ENCODE data around the gene AARS2. TPM values are rescaled to one million over a fixed set of nuclear protein-coding genes. Genes with fewer than 3 reads are reported as not detected.
"Not testable (repeated sequence)": the region's sequence is repeated elsewhere in the genome, so short reads cannot be mapped to it uniquely, and the experiment has no call there.

Gene AARS2
- total RNA-seq, 1 donor from 2014 or later, result 28.8 TPM

- TF ChIP-seq, protein P1, sequence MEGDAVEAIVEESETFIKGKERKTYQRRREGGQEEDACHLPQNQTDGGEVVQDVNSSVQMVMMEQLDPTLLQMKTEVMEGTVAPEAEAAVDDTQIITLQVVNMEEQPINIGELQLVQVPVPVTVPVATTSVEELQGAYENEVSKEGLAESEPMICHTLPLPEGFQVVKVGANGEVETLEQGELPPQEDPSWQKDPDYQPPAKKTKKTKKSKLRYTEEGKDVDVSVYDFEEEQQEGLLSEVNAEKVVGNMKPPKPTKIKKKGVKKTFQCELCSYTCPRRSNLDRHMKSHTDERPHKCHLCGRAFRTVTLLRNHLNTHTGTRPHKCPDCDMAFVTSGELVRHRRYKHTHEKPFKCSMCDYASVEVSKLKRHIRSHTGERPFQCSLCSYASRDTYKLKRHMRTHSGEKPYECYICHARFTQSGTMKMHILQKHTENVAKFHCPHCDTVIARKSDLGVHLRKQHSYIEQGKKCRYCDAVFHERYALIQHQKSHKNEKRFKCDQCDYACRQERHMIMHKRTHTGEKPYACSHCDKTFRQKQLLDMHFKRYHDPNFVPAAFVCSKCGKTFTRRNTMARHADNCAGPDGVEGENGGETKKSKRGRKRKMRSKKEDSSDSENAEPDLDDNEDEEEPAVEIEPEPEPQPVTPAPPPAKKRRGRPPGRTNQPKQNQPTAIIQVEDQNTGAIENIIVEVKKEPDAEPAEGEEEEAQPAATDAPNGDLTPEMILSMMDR (IDR thresholded peaks at IDR 0.05; ENCODE audit: unreplicated experiment), result no peak
- no peak for DNase-seq (ENCODE audit: low spot score, unreplicated experiment)
- H3K36me3 Mint-ChIP-seq (ENCODE audit: insufficient read depth), result no peaks in the 10 kb centered on the region
- no peaks in the 10 kb centered on the region for H3K9me3 Mint-ChIP-seq (ENCODE audit: low read depth)
- no peak overlapping the region for H3K27ac Mint-ChIP-seq
- peaks cover 30% of the 10 kb centered on the region for H3K27me3 Mint-ChIP-seq
- no peak overlapping the region for H3K4me3 Mint-ChIP-seq (ENCODE audit: low read depth)
- peaks cover 17% of the 10 kb centered on the region for H3K4me1 Mint-ChIP-seq (ENCODE audit: low read depth)
Observed at GRCh38 chr6:44316481-44316880, 3.3 kb upstream of the AARS2 start.

GRCh38 chr6:44315951-44316350 is 2.8 kb upstream of the AARS2 start:
- H3K4me1 Mint-ChIP-seq (ENCODE audit: low read depth), result peaks cover 17% of the 10 kb centered on the region
- H3K27me3 Mint-ChIP-seq, result peaks cover 28% of the 10 kb centered on the region
- no peak overlapping the region for H3K4me3 Mint-ChIP-seq (ENCODE audit: low read depth)
- DNase-seq (ENCODE audit: low spot score, unreplicated experiment), result no peak
- H3K9me3 Mint-ChIP-seq (ENCODE audit: low read depth), result no peaks in the 10 kb centered on the region
- H3K27ac Mint-ChIP-seq, result no peak overlapping the region
- no peaks in the 10 kb centered on the region for H3K36me3 Mint-ChIP-seq (ENCODE audit: insufficient read depth)
- TF ChIP-seq, protein P1 (IDR thresholded peaks at IDR 0.05; ENCODE audit: unreplicated experiment), result no peak

GRCh38 chr6:44315516-44315915 is 2.4 kb upstream of the AARS2 start:
- TF ChIP-seq, protein P1 (IDR thresholded peaks at IDR 0.05; ENCODE audit: unreplicated experiment), result no peak
- H3K36me3 Mint-ChIP-seq (ENCODE audit: insufficient read depth), result no peaks in the 10 kb centered on the region
- H3K27me3 Mint-ChIP-seq, result peaks cover 24% of the 10 kb centered on the region
- H3K4me1 Mint-ChIP-seq (ENCODE audit: low read depth), result peaks cover 17% of the 10 kb centered on the region
- no peak overlapping the region for H3K27ac Mint-ChIP-seq
- no peak overlapping the region for H3K4me3 Mint-ChIP-seq (ENCODE audit: low read depth)
- no peaks in the 10 kb centered on the region for H3K9me3 Mint-ChIP-seq (ENCODE audit: low read depth)
- DNase-seq (ENCODE audit: low spot score, unreplicated experiment), result no peak

- Mint-ChIP-seq H3K4me1 (ENCODE audit: low read depth) (peaks cover 21% of the 10 kb centered on the region), H3K27me3 (peaks cover 20% of the 10 kb centered on the region)
- H3K9me3 Mint-ChIP-seq (ENCODE audit: low read depth); DNase-seq (ENCODE audit: low spot score, unreplicated experiment); H3K27ac Mint-ChIP-seq; H3K4me3 Mint-ChIP-seq (ENCODE audit: low read depth); H3K36me3 Mint-ChIP-seq (ENCODE audit: insufficient read depth): not testable (repeated sequence)
Observed at GRCh38 chr6:44314657-44315056, 1.5 kb upstream of the AARS2 start.

DNA sequence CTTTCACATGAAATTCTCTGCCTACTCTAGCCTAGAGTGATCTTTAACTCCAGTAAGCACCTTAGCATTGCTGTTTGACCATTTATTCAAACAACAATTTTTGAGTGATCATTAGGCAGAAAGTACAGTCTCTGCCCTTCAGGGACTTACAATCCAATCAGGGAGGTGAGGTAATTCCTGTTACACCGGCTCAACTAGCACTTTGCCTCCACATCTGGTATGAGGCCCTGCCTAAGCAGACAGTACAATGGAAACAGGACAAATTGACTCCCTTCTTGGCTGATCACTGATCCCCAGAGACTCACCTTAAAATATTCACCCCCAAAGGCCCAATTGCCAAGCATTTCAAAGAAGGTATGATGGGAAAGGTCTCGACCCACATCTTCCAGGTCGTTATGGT is 1.4 kb downstream of the AARS2 start:
- H3K36me3 Mint-ChIP-seq (ENCODE audit: insufficient read depth), result peaks cover 12% of the 10 kb centered on the region
- H3K4me1 Mint-ChIP-seq (ENCODE audit: low read depth), result peaks cover 16% of the 10 kb centered on the region
- H3K4me3 Mint-ChIP-seq (ENCODE audit: low read depth), result peak overlapping the region; percentile 98
- no peak overlapping the region for H3K27ac Mint-ChIP-seq
- DNase-seq (ENCODE audit: low spot score, unreplicated experiment), result no peak
- peaks cover 2% of the 10 kb centered on the region for H3K27me3 Mint-ChIP-seq
- no peaks in the 10 kb centered on the region for H3K9me3 Mint-ChIP-seq (ENCODE audit: low read depth)
- TF ChIP-seq, protein P1 (IDR thresholded peaks at IDR 0.05; ENCODE audit: unreplicated experiment), result no peak

DNA sequence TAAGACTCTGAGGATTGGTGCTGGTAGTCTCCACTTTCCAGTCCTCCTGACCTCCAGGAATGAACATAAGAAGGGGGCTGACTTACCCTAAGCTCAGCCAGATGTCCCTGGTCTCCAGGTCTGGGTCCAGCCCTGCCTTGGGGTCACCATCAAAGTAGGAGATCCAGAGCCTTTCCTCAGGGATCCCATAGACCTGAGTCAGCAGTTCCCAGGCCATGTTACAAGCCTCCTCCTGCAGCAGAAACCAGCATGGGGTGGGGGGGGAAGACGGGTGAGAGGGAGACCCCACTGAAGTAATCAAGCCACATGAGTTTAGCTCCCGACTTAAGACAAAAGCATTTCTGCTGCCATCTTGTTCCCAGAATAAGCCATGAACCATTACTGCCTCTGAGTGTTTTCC is 1.8 kb downstream of the AARS2 start:
- H3K36me3 Mint-ChIP-seq (ENCODE audit: insufficient read depth), result peaks cover 12% of the 10 kb centered on the region
- peak overlapping the region; percentile 98 for H3K4me3 Mint-ChIP-seq (ENCODE audit: low read depth)
- H3K4me1 Mint-ChIP-seq (ENCODE audit: low read depth), result peaks cover 16% of the 10 kb centered on the region
- no peak overlapping the region for H3K27ac Mint-ChIP-seq
- H3K27me3 Mint-ChIP-seq, result peaks cover 2% of the 10 kb centered on the region
- TF ChIP-seq, protein P1 (IDR thresholded peaks at IDR 0.05; ENCODE audit: unreplicated experiment), result no peak
- DNase-seq (ENCODE audit: low spot score, unreplicated experiment), result no peak
- H3K9me3 Mint-ChIP-seq (ENCODE audit: low read depth), result no peaks in the 10 kb centered on the region
